ENCODE results near the gene RAX.
"Not testable (repeated sequence)": the region's sequence is repeated elsewhere in the genome, so short reads cannot be mapped to it uniquely, and the experiment has no call there.

Gene RAX

DNA sequence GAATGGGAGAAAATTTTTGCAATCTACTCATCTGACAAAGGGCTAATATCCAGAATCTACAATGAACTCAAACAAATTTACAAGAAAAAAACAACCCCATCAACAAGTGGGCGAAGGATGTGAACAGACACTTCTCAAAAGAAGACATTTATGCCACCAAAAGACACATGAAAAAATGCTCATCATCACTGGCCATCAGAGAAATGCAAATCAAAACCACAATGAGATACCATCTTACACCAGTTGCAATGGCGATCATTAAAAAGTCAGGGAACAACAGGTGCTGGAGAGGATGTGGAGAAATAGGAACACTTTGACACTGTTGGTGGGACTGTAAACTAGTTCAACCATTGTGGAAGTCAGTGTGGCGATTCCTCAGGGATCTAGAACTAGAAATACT, 11.4 kb downstream of the RAX start:
- H3K36me3 ChIP-seq (ENCODE audit: control insufficient read depth in 2 of 2, insufficient read depth in 1 of 2, low read length in 2 of 2); H3K4me1 ChIP-seq (ENCODE audit: control insufficient read depth, insufficient read depth, low read length); H3K4me3 ChIP-seq (ENCODE audit: low read depth, low read length); H3K27ac ChIP-seq (ENCODE audit: extremely low read depth, low read depth, low read length); POLR2A ChIA-PET; H3K9me3 ChIP-seq (ENCODE audit: control insufficient read depth, insufficient read depth, low read depth, low read length): not testable (repeated sequence)
- TF ChIP-seq SCRT1 (tag by site-specific recombination; IDR thresholded peaks at IDR 0.05; ENCODE audit: borderline replicate concordance) (peak; percentile 82), SCRT2 (tag by site-specific recombination; IDR thresholded peaks at IDR 0.05) (peak; percentile 88)
- CTCF ChIA-PET: interaction anchor here (0.7 kb wide), 1 partner anchor 141 kb away, joined by 3 read pairs; no protein-coding TSS in a partner anchor

DNA sequence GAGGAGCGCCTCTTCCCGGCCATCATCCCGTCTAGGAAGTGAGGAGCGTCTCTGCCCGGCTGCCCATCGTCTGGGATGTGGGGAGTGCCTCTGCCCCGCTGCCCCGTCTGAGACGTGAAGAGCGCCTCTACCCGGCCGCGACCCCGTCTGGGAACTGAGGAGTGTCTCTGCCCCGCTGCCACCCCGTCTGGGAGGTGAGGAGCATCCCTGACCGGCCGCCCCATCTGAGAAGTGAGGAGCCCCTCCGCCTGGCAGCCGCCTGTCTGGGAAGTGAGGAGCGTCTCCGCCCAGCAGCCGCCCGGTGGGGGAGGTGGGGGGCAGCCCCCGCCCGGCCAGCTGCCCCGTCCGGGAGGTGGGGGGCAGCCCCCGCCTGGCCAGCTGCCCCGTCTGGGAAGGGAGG, 17.8 kb downstream of the RAX start:
- H3K9me3 ChIP-seq (ENCODE audit: control insufficient read depth, insufficient read depth, low read depth, low read length); H3K27ac ChIP-seq (ENCODE audit: extremely low read depth, low read depth, low read length); POLR2A ChIA-PET; CTCF ChIA-PET; H3K4me3 ChIP-seq (ENCODE audit: low read depth, low read length); H3K4me1 ChIP-seq (ENCODE audit: control insufficient read depth, insufficient read depth, low read length); H3K36me3 ChIP-seq (ENCODE audit: control insufficient read depth in 2 of 2, insufficient read depth in 1 of 2, low read length in 2 of 2): not testable (repeated sequence)

DNA sequence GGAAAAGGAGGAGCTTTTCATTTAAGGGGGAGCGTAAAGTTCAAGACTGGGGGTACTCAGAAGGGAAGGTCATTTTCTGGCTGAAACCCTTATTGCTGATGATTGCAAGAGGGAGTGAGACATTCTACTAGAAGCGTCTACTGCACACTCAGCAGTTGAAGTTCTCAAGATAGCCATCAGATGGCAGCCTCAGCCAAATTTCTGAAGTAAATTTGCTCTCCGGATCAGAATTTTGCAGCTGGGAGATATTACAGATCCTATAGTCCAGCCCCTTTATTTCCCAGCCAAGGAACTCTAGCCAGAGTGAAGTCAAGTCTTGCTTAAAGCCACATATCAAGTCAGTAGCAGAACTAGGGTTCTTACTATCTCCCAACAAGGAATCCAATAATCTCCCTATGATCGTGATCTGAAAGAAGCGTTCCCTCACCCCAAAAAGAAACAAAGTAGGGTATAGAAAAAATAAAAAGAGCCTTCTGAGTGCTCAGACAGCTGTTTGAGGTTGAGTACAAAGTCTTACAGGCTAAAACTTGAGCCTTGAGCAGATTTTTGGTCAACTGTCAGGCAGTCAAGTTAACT, 24.0 kb downstream of the RAX start:
- ChIA-PET CTCF (interaction anchor here (0.5 to 5.3 kb wide), 71 partner anchors 9 to 1716 kb away, joined by 3 to 218 read pairs (median 4); partner anchors contain the start of gene RAX), POLR2A (interaction anchor here (1.2 kb wide), 1 partner anchor 153 kb away, joined by 7 read pairs; no protein-coding TSS in a partner anchor)
- no peak for TF ChIP-seq SCRT1 (tag by site-specific recombination; IDR thresholded peaks at IDR 0.05; ENCODE audit: borderline replicate concordance)
- TF ChIP-seq ZBTB21 (tag by site-specific recombination; IDR thresholded peaks at IDR 0.05): no peak
- TF ChIP-seq, protein P1, sequence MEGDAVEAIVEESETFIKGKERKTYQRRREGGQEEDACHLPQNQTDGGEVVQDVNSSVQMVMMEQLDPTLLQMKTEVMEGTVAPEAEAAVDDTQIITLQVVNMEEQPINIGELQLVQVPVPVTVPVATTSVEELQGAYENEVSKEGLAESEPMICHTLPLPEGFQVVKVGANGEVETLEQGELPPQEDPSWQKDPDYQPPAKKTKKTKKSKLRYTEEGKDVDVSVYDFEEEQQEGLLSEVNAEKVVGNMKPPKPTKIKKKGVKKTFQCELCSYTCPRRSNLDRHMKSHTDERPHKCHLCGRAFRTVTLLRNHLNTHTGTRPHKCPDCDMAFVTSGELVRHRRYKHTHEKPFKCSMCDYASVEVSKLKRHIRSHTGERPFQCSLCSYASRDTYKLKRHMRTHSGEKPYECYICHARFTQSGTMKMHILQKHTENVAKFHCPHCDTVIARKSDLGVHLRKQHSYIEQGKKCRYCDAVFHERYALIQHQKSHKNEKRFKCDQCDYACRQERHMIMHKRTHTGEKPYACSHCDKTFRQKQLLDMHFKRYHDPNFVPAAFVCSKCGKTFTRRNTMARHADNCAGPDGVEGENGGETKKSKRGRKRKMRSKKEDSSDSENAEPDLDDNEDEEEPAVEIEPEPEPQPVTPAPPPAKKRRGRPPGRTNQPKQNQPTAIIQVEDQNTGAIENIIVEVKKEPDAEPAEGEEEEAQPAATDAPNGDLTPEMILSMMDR (tag by site-specific recombination; IDR thresholded peaks at IDR 0.05): peak; percentile 48; the same call in 1 of the 2 replicates
- no peak for TF ChIP-seq ZNF37A (tag by site-specific recombination; IDR thresholded peaks at IDR 0.05)
- TF ChIP-seq ZNF654 (tag by site-specific recombination; IDR thresholded peaks at IDR 0.05; ENCODE audit: low read depth): peak; percentile 81
- TF ChIP-seq ZNF280D (tag by site-specific recombination; IDR thresholded peaks at IDR 0.05): no peak
- no peak for TF ChIP-seq ZNF529 (tag by site-specific recombination; IDR thresholded peaks at IDR 0.05; ENCODE audit: insufficient replicate concordance)
- no peak for TF ChIP-seq ZNF24 (tag by site-specific recombination; IDR thresholded peaks at IDR 0.05)
- TF ChIP-seq, protein P2, sequence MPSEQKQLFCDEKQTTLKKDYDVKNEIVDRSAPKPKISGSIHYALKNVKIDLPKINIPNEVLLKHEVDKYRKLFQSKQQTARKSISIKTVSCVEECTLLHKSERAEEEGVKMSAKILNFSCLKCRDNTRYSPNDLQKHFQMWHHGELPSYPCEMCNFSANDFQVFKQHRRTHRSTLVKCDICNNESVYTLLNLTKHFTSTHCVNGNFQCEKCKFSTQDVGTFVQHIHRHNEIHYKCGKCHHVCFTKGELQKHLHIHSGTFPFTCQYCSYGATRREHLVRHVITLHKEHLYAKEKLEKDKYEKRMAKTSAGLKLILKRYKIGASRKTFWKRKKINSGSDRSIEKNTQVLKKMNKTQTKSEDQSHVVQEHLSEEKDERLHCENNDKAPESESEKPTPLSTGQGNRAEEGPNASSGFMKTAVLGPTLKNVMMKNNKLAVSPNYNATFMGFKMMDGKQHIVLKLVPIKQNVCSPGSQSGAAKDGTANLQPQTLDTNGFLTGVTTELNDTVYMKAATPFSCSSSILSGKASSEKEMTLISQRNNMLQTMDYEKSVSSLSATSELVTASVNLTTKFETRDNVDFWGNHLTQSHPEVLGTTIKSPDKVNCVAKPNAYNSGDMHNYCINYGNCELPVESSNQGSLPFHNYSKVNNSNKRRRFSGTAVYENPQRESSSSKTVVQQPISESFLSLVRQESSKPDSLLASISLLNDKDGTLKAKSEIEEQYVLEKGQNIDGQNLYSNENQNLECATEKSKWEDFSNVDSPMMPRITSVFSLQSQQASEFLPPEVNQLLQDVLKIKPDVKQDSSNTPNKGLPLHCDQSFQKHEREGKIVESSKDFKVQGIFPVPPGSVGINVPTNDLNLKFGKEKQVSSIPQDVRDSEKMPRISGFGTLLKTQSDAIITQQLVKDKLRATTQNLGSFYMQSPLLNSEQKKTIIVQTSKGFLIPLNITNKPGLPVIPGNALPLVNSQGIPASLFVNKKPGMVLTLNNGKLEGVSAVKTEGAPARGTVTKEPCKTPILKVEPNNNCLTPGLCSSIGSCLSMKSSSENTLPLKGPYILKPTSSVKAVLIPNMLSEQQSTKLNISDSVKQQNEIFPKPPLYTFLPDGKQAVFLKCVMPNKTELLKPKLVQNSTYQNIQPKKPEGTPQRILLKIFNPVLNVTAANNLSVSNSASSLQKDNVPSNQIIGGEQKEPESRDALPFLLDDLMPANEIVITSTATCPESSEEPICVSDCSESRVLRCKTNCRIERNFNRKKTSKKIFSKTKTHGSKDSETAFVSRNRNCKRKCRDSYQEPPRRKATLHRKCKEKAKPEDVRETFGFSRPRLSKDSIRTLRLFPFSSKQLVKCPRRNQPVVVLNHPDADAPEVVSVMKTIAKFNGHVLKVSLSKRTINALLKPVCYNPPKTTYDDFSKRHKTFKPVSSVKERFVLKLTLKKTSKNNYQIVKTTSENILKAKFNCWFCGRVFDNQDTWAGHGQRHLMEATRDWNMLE (tag by site-specific recombination; conservative IDR thresholded peaks at IDR 0.05; ENCODE audit: low read depth): no peak
- TF ChIP-seq ZNF26 (tag by site-specific recombination; IDR thresholded peaks at IDR 0.05): no peak
- TF ChIP-seq ZBTB7A (tag by site-specific recombination; IDR thresholded peaks at IDR 0.05; ENCODE audit: low read depth): no peak
- TF ChIP-seq GLI2 (tag by site-specific recombination; IDR thresholded peaks at IDR 0.05; ENCODE audit: borderline replicate concordance, low read depth): no peak
- Histone ChIP-seq H3K9me3 (ENCODE audit: control insufficient read depth, insufficient read depth, low read depth, low read length) (no peaks in the 10 kb centered on the region), H3K4me1 (ENCODE audit: control insufficient read depth, insufficient read depth, low read length) (no peaks in the 10 kb centered on the region; the same call in 1 of the 2 replicates), H3K27ac (ENCODE audit: extremely low read depth, low read depth, low read length) (no peak overlapping the region), H3K4me3 (ENCODE audit: low read depth, low read length) (no peak overlapping the region), H3K36me3 (ENCODE audit: control insufficient read depth in 2 of 2, insufficient read depth in 1 of 2, low read length in 2 of 2) (no peaks in the 10 kb centered on the region)

Data from HEK293 (cell line).